Epidermal melanocyte (primary cell): ENCODE results near the gene SLC30A7.
"Not testable (repeated sequence)": the region's sequence is repeated elsewhere in the genome, so short reads cannot be mapped to it uniquely, and the experiment has no call there.

Experiments
- DNase-seq: peaks from one replicate; pipeline ENCODE4 v3.0.0; 2011; ENCODE audit warnings: low spot score; ENCODE audit not compliant: insufficient read length

The SLC30A7 gene

DNA sequence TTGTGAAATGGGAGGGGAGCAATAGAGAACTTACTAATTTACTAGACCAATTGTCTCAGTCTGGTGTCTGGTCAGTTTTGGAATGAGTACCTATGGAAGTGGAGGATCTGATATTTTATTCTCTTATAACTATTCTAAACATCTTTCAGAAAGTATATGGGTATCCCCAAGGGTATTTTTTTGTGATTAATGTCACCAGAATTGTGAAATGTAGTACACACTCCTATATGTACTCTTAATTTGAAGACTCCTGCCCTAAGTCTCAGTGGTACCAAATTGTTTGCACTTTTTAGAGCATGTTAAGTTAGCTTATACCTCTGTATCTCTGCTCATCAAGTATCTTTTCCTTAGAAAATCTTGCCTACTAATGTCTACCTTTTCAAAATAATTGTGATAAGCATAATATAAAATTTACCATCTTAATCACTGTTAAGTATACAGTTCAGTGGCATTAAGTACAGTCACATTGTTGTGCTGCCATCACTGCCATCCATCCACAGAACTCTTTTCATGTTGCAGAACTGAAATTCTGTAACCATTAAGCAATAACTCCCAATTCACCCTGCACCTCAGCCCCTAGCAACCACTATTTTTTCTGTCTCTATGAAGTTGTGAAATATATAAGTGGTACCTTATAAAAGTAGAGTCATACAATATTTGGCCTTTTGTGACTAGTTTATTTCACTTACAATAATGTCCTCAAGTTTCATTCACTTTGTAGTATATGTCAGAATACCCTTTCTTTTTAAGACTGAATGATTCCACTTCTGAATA, 40.5 kb downstream of the SLC30A7 start:
- DNase-seq: no peak

DNA sequence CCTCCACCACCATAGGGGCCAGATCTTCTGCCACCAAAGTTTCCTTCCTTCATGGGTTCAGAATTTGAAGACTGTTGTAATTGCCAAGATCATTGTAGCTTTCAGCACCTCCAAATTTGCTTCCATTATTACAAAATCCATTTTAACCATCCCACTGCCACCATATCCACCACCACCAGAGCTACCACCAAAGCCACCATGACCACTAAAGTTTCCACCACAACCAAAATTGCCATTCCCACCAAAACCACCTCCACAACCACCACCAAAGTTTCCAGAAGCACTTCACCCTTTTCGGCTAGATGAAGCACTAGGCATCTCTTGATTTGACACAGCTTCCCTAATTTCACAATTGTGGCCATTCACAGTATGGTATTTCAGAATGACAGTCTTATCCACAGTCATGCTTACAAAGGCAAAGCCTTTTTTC, 45.2 kb downstream of the SLC30A7 start:
- DNase-seq: no peak

DNA sequence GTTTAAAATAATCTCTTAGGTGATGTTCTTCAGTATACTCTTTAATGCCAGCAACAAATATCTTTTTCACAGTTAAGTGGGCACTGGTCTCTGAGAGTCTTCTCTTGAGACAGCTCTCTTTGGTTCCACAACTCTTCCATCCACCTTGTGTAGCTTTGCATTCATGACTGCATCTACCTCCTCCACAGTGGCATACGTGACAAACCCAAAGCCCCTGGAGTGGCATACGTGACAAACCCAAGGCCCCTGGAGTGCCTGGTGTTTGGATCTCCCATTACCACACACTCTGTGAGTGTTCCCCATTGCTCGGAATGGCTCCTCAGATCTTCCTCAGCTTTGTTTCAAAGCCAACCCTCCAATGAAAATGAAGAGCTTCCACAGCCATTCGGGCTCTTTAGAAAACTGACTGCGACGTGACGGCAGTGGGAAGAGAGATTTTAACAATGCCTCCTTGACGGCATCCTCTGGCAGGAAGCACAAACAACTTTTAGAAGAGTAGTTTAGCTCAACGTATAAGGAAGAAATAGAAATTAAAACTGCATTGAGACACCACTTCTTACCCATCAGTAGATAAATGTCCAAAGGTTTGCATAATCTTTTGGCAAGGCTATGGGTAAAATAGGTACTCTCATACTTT, 45.8 kb downstream of the SLC30A7 start:
- no peak for DNase-seq

DNA sequence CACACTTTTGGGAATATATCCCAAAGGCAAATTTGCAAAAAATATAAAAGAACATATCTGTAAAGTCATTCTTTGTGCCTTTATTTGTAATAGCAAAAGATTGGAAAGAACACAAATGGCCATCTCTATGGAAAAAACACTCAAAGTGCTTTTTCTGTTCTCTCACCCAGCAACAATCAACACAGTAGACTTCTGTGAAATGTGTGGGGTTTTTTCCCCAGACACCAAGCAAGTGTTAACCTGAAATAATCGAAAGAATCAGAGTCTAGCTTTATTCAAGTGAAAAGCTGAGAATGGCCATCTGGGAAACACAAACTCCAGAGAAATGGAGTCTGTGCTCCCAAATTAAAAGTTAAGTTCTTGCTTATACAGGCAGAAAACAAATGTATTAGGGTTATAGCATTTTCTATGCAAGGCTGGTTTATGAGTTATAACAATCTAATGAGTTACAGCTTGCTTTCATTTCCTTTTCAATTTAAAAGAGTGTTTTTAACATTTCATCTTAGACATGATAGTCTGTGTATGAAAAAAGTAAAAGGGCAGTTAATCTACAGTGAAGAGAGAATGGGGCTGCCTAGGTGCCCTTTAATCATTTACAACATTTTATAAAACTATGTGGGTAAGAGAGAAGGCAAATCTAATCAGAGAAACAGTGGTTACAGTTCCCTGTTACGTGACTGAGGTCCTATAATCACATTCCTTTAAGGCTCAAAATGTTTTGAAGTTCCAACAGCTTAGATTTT, 46.6 kb downstream of the SLC30A7 start:
- no peak for DNase-seq

DNA sequence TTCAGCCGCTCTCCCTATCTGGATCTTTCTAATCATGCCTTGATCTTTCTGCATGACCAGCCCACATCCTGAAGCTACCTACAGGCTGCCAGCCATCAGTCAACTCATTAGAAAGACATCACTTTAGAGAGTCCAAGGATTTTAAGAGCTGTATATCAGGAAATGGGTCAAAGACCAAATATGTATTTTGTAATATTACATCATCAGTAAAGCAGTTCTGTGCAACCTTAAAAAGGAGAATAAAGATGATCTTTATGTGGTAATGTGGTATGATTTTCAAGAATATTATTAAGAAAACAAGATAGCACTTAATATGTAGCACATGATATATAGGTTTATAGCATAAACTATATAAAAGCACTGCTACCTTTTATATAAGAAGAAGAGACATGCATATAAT, 47.6 kb downstream of the SLC30A7 start:
- DNase-seq: no peak

DNA sequence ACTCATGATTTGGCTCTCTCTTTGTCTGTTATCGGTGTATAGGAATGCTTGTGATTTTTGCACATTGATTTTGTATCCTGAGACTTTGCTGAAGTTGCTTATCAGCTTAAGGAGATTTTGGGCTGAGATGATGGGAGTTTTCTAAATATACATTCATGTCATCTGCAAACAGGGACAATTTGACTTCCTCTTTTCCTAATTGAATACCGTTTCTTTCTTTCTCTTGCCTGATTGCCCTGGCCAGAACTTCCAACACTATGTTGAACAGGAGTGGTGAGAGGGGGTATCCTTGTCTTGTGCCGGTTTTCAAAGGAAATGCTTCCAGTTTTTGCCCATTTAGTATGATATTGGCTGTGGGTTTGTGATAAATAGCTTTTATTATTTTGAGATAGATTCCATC, 50.2 kb downstream of the SLC30A7 start:
- not testable (repeated sequence) for DNase-seq

DNA sequence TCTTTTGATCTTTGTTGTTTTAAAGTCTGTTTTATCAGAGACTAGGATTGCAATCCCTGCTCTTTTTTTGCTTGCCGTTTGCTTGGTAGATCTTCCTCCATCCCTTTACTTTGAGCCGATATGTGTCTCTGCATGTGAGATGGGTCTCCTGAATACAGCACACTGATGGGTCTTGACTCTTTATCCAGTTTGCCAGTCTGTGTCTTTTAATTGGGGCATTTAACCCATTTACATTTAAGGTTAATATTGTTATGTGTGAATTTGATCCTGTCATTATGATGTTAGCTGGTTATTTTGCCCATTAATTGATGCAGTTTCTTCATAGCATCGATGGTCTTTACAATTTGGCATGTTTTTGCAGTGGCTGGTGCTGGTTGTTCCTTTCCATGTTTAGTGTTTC, 51.9 kb downstream of the SLC30A7 start:
- DNase-seq: not testable (repeated sequence)

DNA sequence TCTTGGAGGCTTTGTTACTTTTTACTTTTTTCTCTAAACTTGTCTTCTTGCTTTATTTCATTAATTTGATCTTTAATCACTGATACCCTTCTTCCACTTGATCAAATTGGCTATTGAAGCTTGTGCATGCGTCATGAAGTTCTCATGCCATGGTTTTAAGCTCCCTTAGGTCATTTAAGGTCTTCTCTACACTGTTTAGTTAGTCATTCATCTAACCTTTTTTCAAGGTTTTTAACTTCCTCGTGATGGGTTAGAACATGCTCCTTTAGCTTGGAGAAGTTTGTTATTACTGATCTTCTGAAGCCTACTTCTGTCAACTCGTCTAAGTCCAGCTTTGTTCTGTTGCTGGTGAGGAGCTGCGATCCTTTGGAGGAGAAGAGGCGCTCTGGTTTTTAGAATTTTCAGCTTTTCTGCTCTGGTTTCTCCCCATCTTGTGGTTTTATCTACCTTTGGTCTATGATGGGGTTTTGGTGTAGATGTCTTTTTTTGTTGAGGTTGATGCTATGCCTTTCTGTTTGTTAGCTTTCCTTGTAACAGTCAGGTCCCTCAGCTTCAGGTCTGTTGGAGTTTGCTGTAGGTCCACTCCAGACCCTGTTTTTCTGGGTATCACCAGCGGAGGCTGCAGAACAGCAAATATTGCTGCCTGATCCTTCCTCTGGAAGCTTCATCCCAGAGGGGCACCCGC, 53.0 kb downstream of the SLC30A7 start:
- DNase-seq: not testable (repeated sequence)

DNA sequence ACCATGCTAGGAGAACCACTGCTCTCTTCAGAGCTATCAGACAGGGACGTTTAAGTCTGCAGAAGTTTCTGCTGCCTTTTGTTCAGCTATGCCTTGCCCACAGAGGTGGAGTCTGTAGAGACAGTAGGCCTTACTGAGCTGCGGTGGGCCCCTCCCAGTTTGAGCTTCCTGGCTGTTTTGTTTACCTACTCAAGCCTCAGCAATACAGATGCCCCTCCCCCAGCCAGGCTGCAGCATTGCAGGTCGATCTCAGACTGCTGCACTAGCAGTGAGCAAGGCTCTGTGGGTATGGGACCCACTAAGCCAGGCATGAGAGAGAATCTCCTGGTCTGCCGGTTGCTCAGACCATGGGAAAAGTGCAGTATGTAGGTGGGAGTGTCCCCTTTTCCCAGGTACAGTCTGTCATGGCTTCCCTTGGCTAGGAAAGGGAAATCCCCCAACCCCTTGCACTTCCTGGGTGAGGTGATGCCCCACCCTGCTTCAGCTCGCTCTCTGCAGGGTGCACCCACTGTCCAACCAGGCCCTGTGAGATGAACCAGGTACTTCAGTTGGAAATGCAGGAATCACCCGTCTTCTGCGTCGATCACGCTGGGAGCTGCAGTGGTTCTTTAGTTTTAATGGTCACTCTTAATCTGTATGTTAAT, 53.7 kb downstream of the SLC30A7 start:
- not testable (repeated sequence) for DNase-seq

DNA sequence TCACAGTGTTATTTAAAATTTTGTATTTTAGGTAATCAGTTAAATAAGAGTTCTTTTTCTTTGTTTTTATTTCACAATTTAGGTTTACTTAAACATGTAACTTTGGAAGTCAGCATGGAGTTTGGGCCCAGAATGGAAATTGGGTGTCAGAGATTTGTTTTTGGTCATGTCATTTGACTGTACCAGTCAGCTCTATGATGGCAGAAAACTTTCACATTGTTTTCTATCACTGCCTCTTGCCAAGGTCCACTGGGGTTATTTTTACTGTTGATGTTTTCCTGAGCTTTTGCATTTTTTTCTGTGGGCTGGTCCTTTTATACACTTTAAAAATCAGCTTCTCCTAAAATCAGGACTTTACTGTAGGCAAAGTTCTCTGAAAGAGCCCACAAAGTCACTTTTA, 54.4 kb downstream of the SLC30A7 start:
- DNase-seq: no peak

DNA sequence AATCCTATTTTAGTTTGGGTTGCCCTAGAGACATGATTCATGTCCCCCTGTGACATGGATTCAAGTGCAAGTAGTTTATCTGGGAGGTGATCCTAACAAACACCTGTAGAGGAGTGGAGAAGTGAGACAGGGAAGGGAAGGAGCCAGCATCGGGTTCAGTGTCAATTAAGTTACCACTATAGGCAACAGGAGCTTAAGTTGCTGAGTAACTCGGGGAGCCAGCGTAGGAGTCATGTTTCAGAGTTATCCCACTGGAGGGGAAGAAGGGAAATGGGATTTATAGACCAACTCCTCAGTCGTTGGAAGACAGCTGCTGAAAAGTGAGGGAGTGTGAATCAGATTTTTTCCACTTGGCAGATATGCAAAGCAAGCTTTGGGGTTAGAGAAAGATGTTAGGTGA, 54.9 kb downstream of the SLC30A7 start:
- DNase-seq: no peak

DNA sequence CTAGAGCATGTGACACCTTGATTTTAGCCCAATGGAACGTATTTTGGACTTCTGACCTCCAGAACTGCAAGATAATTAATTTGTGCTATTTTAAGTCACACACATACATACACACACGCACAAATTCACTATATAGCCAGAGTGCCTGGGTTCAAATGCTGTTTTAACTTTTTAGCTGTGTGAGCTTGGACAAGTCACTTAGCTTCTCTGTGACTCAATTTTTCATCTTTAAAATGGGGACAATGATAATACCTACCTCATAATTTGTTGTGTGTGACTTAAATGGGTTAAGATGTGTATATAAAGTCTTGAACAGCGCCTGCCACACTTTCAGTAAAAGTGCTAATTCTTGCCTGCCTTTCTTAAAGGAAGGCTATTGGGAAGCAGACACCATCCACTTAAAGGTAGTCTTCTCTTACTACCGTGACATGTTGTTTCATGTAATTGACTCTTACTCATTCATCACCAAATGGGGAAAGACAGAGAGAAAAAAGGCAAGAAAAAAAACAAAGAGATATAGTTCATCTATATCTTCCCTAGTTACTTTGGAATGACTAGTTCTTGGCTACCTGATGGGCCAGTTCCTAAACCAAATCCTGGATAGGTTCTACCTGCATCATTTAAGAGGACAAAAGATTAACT, 56.3 kb downstream of the SLC30A7 start:
- DNase-seq: no peak

DNA sequence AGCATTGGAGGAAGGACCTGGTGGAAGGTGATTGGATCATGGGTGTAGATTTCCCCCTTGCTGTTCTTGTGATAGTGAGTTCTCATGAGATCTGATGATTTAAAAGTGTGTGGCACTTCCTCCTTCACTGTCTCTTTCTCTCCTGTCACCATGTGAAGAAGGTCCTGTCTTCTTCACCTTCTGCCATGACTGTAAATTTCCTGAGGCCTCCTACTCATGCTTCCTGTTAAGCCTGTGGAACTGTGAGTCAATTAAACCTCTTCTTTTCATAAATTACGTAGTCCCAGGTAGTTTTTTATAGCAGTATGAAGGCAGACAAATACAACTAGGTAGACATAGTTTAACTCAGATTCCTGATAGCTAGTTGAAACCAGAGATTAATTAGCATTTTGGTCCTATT, 57.1 kb downstream of the SLC30A7 start:
- DNase-seq: not testable (repeated sequence)

DNA sequence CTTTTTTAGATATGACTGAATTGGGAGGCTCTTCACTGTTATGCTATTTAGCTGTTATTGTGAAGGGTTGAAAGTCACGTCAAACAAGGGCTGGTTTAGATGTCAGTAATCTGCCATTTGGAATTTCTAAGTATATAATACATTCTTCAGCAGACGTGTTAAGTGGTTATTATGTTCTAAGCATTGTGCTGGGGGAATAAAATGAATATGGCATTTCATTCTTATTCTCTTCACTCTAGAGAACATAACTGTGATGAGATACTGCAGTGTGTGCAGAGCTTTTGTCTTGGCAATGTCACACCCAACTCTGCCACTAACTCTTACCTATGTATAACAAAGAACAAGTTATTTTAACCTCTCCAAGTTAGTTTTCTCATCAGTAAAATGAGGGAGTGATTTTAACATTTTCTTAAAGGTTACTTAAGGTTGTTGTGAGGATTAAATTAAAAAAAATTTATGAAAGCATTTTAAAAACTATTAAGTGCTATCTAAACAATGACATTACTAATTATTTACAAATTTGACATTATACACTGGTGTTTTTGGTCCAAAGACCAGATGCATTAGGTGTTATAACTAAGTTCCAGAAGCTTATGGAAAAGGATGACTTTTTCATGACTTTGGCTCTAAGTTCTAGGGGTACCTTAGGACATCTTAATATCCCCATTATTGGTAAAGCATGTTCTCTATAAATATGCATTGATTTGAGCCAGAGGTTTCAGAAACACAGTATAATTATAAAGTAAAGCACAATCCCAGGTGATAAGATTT, 58.3 kb downstream of the SLC30A7 start:
- no peak for DNase-seq

DNA sequence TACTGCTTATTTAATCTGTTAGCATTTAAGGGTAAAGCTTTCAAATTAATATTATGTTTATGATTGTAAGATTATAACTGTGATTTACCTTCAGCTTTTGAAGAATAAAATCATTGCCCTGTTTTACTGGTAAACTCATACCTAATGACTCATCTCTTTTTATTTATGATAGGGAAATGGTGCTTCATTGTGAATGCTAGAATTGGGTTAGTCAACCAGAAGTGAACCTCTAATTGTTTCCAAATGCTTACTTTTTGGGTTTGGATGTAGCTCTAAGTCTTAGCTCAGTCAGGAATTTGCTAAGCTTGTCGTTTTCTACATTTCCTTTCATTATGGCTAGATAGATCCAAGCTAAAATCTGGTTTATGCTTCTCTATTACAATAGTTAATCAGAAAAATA, 59.4 kb downstream of the SLC30A7 start:
- DNase-seq: peak; percentile 35

DNA sequence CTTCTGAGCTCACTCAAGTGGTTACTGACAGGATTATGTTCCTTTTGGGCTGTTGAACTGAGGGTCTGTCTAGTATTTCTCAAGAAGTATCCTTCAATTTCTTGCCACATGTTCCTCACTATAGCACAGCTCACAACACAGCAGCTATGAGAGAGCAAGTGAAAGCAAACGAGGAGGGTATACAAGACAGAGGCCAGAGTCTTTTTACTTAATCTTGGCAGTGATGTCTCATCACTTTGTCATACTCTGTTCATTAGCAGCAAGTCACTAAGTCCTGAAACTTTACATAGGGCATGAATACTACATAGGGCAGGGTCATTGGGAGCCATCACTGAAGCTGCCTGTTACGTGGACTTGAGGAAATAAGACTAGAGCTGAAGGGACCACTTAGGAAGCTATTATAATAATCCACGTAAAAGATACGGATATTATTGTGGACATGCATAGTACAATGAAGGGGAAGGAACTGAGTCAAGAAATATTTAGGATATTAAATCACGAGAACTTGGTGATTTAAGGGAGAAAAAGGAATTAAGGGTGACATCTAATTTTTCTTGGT, 63.7 kb downstream of the SLC30A7 start:
- no peak for DNase-seq

DNA sequence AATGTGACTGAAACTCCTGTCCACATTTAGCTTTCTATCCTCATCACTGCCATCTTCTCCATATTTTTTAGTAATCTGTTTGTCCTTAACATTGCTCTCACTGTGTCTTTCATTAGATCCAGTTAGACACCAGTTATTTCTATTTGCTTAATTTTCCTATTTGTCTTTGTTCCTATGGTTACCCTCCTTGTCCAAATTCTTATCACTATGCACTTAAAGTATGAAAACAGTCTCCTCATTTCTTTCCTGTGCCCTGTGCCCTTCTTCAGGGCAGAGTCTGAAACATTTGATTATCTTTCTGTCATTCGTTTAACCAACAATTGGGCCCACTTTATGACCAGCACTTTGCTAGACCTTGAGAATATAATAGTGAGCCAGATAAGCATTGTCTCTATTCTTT, 64.2 kb downstream of the SLC30A7 start:
- DNase-seq: no peak

DNA sequence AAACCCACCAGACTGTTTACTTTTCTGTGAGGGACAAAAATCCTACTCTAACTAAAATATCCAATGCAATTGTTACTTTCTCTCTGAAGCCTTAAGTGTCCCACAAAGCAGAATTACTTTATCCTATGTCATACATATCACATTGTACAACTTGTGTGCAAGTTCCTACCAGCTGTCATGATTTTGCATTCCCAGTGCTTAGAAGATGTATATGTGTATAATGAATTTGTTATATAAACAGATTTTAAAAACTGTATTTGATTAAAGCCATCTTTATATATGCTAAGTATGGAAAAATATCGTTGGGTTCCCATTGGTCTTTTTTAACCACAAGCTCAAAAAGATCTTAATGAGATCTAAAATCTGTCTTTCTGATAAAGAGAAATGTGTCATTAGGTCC, 72.7 kb downstream of the SLC30A7 start:
- DNase-seq: no peak

DNA sequence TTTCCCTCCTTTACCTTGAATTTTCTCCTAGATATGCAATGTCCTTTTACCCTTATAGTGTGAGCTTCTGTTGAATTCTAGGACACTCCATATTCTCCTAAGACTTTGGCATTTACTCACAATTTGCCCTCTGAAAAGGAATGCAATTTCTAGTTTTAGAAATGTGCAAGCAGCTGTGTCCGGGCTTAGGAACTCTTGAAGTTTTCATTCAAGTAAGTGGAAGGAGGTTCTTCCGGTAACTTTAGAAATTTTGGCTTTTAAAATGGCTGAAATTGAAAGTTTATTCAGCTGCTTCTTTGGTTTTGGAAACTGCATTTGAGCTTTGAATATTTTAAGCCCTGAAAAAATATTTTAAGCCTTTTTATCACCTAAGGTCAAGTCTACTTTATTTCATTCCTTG, 73.4 kb downstream of the SLC30A7 start:
- DNase-seq: no peak

DNA sequence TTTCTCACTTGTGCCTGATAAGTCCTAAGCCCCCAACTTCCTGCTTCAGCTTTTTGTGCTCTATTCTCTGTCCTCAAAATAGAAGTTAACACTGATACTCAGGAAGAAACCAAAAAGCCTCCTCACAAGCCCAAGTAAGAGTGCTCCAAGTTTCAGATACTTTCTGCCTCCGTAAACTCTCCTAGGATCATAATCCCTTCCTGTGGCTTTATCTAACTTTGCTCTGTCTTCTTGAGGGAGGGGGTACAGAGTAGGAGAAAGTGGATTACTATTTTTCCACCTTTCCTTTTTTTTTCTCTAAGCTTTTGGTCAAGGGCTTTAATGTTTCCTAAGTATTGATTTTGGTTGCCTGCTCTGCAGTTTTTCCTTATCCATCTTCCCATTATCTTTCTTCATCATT, 75.1 kb downstream of the SLC30A7 start:
- no peak for DNase-seq
